GM10266 (cell line): ENCODE data around the gene IAPP.
"Not testable (repeated sequence)": the region's sequence is repeated elsewhere in the genome, so short reads cannot be mapped to it uniquely, and the experiment has no call there.

ENCODE experiments used
- DNase-seq: peaks from one replicate; pipeline ENCODE4 v3.0.0; 2012; ENCODE audit errors: extremely low spot score
- CTCF ChIP-seq: IDR thresholded peaks from 2 replicates; pipeline ENCODE4 v1.5.1; 2012; ENCODE audit warnings: mild to moderate bottlenecking, low read depth; ENCODE audit not compliant: control insufficient read depth, insufficient read depth; ENCODE audit errors: missing control alignments

IAPP gene

DNA sequence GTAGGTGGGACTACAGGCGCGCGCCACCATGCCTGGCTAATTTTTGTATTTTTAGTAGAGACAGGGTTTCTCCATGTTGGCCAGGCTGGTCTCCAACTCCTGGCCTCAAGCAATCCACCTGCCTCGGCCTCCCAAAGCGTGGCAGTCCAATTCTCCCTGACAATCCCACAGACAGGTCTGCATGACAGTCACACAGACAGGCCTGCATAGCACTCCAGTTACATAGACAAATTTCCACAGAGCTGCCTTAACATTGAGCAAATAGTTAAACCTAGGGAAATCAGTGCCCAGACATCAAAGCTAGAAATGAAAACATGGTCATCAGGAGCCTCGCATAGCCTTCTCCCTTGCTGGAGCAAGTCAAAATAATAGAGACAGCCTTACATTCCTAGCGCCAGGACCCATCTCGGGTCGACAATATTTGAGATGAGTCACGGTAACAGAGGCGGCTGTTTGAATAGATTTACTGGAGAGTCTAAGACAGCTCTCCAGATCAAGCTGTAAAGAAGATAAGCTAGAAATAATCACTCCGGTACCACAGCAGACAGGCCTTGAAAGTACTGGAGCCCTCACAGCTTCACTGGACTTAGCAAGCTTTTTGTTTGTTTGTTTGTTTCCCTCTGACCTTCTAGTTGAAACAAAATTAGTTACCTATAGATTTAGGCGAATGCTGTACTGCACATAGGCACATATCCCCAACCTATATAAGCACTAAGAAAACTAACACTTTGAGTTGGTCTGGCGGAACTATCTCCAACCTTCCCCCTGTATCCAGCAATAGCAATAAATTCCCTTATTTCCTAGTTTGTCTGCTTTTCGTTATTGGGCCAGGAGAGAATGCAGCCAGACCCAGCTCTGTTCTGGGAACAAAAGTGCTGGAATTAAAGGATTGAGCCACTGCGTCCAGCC lies 40.9 kb downstream of the IAPP start:
- no peak for TF ChIP-seq CTCF
- DNase-seq, result no peak

DNA sequence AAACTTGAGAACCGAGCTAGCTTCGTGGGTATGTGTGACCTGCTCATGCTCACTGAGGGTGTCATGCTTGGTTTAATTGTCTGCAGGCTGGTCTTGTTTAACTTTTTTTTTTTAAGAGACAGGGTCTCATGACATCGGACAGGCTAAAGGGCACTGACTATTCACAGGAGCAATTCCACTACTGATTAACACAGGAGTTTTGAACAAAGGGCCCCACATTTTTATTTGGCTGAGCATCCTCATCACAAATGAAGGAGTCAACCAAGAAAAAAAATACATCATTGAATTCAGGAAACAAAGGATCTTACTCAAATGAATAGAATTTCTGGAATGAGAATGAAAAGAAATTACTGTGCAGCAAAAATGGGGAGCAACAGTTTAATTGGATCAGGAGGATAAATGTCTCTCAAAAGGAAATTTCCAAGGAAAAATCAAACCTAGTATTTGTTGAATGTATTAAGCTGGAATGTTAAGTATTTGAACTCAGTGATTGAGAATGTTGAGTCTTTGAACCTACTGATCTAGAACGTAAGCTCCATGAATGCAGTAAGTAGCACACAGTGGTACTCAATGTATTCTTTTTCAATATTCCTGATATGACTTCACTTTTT lies 43.9 kb downstream of the IAPP start:
- DNase-seq, result no peak
- TF ChIP-seq CTCF, result no peak

DNA sequence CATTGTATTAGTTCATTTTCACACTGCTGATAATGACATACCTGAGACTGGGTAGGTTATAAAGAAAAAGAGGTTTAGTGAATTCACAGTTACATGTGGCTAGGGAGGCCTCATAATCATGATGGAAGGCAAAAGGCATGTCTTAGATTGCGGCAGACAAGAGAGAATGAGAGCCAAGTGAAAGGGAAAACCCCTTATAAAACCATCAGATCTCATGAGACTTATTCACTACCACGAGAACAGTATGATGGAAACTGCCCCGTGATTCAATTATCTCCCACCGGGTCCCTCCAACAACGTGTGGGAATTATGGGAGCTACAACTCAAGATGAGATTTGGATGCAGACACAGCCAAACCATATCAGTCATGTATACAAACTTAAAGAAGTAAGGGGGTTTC lies 45.7 kb downstream of the IAPP start:
- DNase-seq, result not testable (repeated sequence)

DNA sequence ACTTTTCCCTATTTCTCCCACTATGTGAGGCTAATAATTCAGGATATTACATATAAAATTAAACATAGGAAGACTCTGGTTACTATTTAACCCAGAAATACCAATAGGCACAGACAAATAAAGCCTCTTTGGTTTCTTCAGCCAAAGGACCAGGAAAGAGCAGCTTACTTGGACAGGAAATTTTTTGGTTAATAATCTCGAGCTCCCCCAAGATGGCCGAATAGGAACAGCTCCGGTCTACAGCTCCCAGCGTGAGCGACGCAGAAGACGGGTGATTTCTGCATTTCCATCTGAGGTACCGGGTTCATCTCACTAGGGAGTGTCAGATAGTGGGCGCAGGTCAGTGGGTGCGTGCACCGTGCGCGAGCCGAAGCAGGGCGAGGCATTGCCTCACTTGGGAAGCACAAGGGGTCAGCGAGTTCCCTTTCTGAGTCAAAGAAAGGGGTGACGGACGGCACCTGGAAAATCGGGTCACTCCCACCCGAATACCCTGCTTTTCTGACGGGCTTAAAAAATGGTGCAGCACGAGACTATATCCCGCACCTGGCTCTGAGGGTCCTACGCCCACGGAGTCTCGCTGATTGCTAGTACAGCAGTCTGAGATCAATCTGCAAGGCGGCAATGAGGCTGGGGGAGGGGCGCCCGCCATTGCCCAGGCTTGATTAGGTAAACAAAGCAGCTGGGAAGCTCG lies 46.5 kb downstream of the IAPP start:
- DNase-seq, result not testable (repeated sequence)

GRCh38 chr12:21428241-21428640 lies 55.5 kb downstream of the IAPP start:
- no peak for DNase-seq
- TF ChIP-seq CTCF, result no peak
